KMS-11 (cell line): ENCODE data around the gene C14orf180.

Experiments used
- H2AFZ ChIP-seq: fragments of 200-600 bp; sonication (generic); 2 replicates; pipeline ENCODE4 v1.6.1; 2016; ENCODE audit warnings: antibody characterized with exemption, mixed run types, low read depth
- H3K27ac ChIP-seq: fragments of 200-600 bp; sonication (generic); 2 replicates; pipeline ENCODE4 v1.6.1; 2016; ENCODE audit warnings: mild to moderate bottlenecking, mixed run types
- H3K27me3 ChIP-seq: fragments of 200-600 bp; sonication (generic); 2 replicates; pipeline ENCODE4 v1.6.1; 2017; ENCODE audit warnings: mild to moderate bottlenecking, low read depth, mixed run types, moderate library complexity; ENCODE audit not compliant: insufficient read depth
- H3K36me3 ChIP-seq: fragments of 200-600 bp; sonication (generic); 2 replicates; pipeline ENCODE4 v1.6.1; 2017; ENCODE audit warnings: mild to moderate bottlenecking, mixed run types; ENCODE audit not compliant: insufficient read depth
- H3K4me1 ChIP-seq: fragments of 200-600 bp; sonication (generic); 2 replicates; pipeline ENCODE4 v1.6.1; 2016; ENCODE audit warnings: mild to moderate bottlenecking, low read depth, mixed run types; ENCODE audit not compliant: poor library complexity, severe bottlenecking
- H3K4me2 ChIP-seq: fragments of 200-600 bp; sonication (generic); 2 replicates; pipeline ENCODE4 v1.7.0; 2016; ENCODE audit warnings: mild to moderate bottlenecking, mixed run types
- H3K4me3 ChIP-seq: fragments of 200-600 bp; sonication (generic); IDR thresholded peaks from 2 replicates; pipeline ENCODE4 v1.6.1; 2017; ENCODE audit warnings: low read depth, low read length, mixed read lengths; ENCODE audit not compliant: insufficient read depth
- H3K79me2 ChIP-seq: fragments of 200-600 bp; sonication (generic); 2 replicates; pipeline ENCODE4 v1.6.1; 2016; ENCODE audit warnings: low read depth, mixed run types; ENCODE audit not compliant: insufficient read depth
- H3K9ac ChIP-seq: fragments of 200-600 bp; sonication (generic); 2 replicates; pipeline ENCODE4 v1.6.1; 2016; ENCODE audit warnings: mild to moderate bottlenecking, mixed run types
- H4K20me1 ChIP-seq: fragments of 200-600 bp; sonication (generic); 2 replicates; pipeline ENCODE4 v1.6.1; 2016; ENCODE audit warnings: mild to moderate bottlenecking, mixed run types; ENCODE audit not compliant: insufficient read depth
- TF ChIP-seq, protein P1 (sequence below): fragments of 200-600 bp; sonication (generic); conservative IDR thresholded peaks from 2 replicates; pipeline ENCODE4 v1.6.1; 2017; ENCODE audit warnings: low read depth, mild to moderate bottlenecking, antibody characterized with exemption, low read length, moderate library complexity, mixed read lengths

Gene C14orf180

DNA sequence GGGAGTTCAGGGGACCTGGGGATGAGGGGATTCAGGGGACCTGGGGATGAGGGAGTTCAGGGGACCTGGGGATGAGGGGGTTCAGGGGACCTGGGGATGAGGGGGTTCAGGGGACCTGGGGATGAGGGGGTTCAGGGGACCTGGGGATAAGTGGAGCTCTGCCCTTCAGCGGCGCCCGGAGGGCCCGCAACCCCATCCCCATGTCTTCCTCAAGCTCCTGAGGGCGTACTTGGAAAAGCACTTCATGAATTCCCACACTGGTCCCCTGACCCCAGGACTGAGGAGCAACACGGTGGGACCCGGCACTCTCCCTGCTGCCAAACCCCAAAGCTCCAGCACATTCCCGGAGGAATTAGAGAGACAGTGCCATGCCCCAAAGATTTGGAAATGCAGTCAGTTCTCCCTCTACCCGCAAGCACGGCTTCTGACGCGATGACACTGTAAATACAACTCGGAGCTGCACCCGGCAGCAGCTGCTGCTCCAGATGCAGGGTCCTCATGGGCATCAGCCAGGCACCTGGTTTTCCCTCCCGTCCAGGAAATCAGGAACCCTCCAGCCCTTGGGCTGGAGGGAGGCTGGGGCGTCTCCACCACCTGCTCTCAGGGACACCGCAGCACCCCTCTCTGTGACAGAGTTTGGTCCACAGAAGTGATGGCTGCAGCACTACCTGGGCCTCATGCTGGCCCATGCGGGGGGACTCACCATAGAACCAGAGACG, 32.8 kb upstream of the C14orf180 start:
- no peak overlapping the region for H3K4me3 ChIP-seq
- H3K4me1 ChIP-seq = no peaks in the 10 kb centered on the region
- H3K27me3 ChIP-seq = peaks cover 31% of the 10 kb centered on the region; the same call in 1 of the 2 replicates
- H4K20me1 ChIP-seq = no peaks in the 10 kb centered on the region
- TF ChIP-seq, protein P1, sequence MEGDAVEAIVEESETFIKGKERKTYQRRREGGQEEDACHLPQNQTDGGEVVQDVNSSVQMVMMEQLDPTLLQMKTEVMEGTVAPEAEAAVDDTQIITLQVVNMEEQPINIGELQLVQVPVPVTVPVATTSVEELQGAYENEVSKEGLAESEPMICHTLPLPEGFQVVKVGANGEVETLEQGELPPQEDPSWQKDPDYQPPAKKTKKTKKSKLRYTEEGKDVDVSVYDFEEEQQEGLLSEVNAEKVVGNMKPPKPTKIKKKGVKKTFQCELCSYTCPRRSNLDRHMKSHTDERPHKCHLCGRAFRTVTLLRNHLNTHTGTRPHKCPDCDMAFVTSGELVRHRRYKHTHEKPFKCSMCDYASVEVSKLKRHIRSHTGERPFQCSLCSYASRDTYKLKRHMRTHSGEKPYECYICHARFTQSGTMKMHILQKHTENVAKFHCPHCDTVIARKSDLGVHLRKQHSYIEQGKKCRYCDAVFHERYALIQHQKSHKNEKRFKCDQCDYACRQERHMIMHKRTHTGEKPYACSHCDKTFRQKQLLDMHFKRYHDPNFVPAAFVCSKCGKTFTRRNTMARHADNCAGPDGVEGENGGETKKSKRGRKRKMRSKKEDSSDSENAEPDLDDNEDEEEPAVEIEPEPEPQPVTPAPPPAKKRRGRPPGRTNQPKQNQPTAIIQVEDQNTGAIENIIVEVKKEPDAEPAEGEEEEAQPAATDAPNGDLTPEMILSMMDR = no peak
- no peak overlapping the region for H3K9ac ChIP-seq
- H3K79me2 ChIP-seq = no peaks in the 10 kb centered on the region
- no peaks in the 10 kb centered on the region for H3K36me3 ChIP-seq
- no peak overlapping the region for H3K4me2 ChIP-seq
- H2AFZ ChIP-seq = no peak overlapping the region
- no peak overlapping the region for H3K27ac ChIP-seq

DNA sequence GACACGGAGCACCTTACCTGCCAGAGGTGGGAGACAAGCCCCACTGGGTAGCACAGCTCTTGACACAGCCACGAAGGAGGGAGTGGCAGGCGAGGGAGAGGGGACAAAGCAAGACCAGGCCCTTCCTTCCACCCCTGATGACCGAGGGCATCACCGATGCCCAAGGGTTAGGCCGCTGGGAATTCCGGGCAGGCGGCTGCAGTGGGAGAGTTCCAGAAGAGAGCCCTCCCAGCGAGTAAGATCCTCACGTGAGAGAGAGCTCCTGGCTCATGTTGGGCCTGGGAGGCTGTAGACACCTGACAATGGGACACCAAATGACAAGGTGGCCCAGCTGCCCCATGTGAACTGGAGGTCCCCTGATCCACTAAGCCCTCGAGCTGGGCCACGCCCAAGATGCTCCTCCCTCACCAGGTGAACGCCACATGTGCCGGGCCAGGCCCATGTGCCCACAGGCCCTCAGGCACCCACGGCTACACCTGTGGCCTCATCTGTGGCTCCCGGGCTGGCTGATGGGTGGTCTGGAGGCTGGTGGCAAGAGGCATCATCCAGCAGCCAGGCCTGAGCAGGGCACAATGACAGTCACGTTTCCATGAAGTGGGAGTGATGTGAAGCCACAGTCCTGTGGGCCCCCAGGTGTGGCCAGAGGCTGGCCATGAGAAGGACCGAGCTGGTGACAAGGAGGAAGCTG, 32.1 kb upstream of the C14orf180 start:
- Histone ChIP-seq H3K4me2 (no peak overlapping the region), H3K36me3 (no peaks in the 10 kb centered on the region), H3K27ac (no peak overlapping the region), H3K27me3 (peaks cover 30% of the 10 kb centered on the region; the same call in 1 of the 2 replicates), H3K79me2 (no peaks in the 10 kb centered on the region), H3K4me1 (no peaks in the 10 kb centered on the region), H2AFZ (no peak overlapping the region), H4K20me1 (no peaks in the 10 kb centered on the region), H3K9ac (no peak overlapping the region), H3K4me3 (no peak overlapping the region)
- TF ChIP-seq, protein P1 = no peak

DNA sequence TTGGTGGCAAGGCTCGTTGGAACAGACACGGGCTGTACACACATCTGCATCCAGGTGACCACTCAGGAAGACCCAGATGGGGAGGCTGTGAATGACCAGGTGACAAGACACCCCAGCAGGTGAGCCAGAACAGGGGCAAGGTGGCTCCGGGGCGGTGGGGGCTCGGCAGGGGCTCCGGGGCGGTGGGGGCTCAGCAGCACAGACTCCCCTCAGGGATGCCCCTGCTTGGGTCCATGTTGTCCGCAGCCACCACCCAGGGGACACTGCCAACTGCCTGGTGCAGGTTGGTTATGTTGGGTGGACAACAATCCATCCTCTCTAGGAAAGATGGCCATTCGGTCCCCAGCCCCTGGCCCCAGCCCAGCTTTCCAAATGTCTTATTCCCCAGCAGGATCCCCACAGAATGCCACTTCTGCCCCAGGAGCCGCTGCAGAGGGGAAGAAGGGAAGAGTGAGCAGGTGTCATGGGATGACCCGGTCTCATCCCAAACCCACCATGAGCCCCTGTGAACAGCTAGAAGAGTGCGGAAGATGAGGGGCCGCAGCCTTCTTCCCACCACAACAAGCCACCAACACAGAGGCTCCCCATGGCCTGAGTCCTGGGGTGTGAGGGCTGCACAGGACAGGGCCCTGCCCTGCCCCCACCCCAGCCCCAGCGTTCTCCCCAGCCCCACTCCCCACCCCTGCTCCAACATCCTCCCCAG, 31.4 kb upstream of the C14orf180 start:
- Histone ChIP-seq H4K20me1 (no peaks in the 10 kb centered on the region), H3K4me3 (no peak overlapping the region), H3K27ac (no peak overlapping the region), H3K79me2 (no peaks in the 10 kb centered on the region), H3K4me2 (no peak overlapping the region), H3K9ac (no peak overlapping the region), H3K4me1 (no peaks in the 10 kb centered on the region), H3K36me3 (no peaks in the 10 kb centered on the region), H3K27me3 (peaks cover 32% of the 10 kb centered on the region), H2AFZ (no peak overlapping the region)
- TF ChIP-seq, protein P1 = no peak

DNA sequence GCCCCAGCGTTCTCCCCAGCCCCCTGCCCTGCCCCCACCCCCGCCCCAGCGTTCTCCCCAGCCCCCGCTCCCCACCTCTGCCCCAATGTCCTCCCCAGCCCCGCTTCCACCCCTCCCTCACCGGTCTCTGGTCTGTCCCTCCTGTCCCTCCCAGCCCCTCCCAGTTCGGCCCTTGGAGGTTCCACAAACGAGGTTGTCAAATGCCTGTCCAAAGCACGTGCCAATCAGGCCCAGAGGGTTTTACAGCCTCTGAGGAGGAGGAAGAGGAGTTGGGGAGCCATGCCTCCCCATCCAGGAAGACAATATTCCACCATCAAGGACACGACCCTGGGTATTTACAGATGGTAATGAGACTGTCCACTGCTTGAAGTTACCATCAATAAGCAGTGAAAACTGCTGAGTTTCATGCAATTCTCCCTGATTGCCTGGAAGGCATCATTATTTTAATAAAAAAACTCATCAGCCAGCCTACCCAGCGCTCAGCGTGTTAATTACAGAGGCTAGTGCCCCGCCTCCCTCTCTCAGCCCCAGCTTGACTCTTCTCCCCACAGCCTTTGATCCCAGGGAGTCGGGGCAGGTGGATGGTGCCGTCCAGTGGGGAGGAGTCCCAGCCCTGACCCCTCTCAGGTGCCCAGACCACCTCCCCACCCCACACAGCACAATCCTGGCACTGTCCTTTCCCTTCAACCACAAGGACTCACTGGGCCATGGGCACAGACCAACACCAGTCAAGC, 30.6 kb upstream of the C14orf180 start:
- no peak overlapping the region for H3K4me3 ChIP-seq
- no peaks in the 10 kb centered on the region for H4K20me1 ChIP-seq
- no peaks in the 10 kb centered on the region for H3K79me2 ChIP-seq
- H3K36me3 ChIP-seq = no peaks in the 10 kb centered on the region
- no peak overlapping the region for H3K9ac ChIP-seq
- no peak overlapping the region for H2AFZ ChIP-seq
- H3K4me2 ChIP-seq = no peak overlapping the region
- no peak overlapping the region for H3K27ac ChIP-seq
- TF ChIP-seq, protein P1 = no peak
- H3K27me3 ChIP-seq = peaks cover 35% of the 10 kb centered on the region
- no peaks in the 10 kb centered on the region for H3K4me1 ChIP-seq
